Activated naive CD4-positive, alpha-beta T cell treated with anti-CD3 and anti-CD28 coated beads, Interleukin-2, amount 50 U/mL, for 72 hours (primary cell): ENCODE data around the gene RRBP1. TPM values are rescaled to one million over a fixed set of nuclear protein-coding genes. Genes with fewer than 3 reads are reported as not detected.
"Not testable (repeated sequence)": the region's sequence is repeated elsewhere in the genome, so short reads cannot be mapped to it uniquely, and the experiment has no call there.

Experiments used
- ATAC-seq, 2 donors: fragments of 150-1000 bp; cut with Tn5 transposase; 2 replicates each; pipeline ENCODE4 v1.10.0; 2021; ENCODE audit warnings: mild to moderate bottlenecking in 2 of 2, moderate library complexity in 2 of 2
- DNase-seq, 2 donors: peaks; one replicate each; pipeline ENCODE4 v3.0.0; 2021 to 2022; ENCODE audit warnings: low spot score in 2 of 2
- H3K27ac Mint-ChIP-seq, 2 donors: one replicate each; pipeline ENCODE4 v1.8.0; 2022; ENCODE audit warnings: mild to moderate bottlenecking in 2 of 2, mixed read lengths in 2 of 2
- H3K36me3 Mint-ChIP-seq, 2 donors: one replicate each; pipeline ENCODE4 v1.8.0; 2022; ENCODE audit warnings: mixed read lengths in 2 of 2
- H3K9me3 Mint-ChIP-seq, 2 donors: one replicate each; pipeline ENCODE4 v1.8.0; 2022; ENCODE audit warnings: mixed read lengths in 2 of 2
- total RNA-seq, 2 donors: library from RNA; stranded (reverse); gene quantifications; one replicate each; pipeline ENCODE4 v1.2.3, GENCODE V29; 2022

Gene RRBP1
- total RNA-seq, 2 donors from 2014 or later: 23.4 to 38.1 TPM

GRCh38 chr20:17710379-17711266 is 28.6 kb upstream of the RRBP1 start:
- no peaks in the 10 kb centered on the region for H3K9me3 Mint-ChIP-seq
- DNase-seq (no peak), ATAC-seq (no peak)
- H3K27ac Mint-ChIP-seq: no peak overlapping the region
- H3K36me3 Mint-ChIP-seq: no peaks in the 10 kb centered on the region

GRCh38 chr20:17709361-17710293 is 27.6 kb upstream of the RRBP1 start:
- H3K27ac Mint-ChIP-seq: no peak overlapping the region

GRCh38 chr20:17708675-17709360 is 26.8 kb upstream of the RRBP1 start:
- Mint-ChIP-seq H3K36me3 (no peaks in the 10 kb centered on the region), H3K27ac (no peak overlapping the region), H3K9me3 (no peaks in the 10 kb centered on the region)
- DNase-seq: no peak
- no peak for ATAC-seq

More at GRCh38 chr20:17709361-17710293, 27.6 kb upstream of the RRBP1 start:
- Mint-ChIP-seq H3K9me3 (no peaks in the 10 kb centered on the region), H3K36me3 (no peaks in the 10 kb centered on the region)
- no peak for DNase-seq
- no peak for ATAC-seq

- H3K36me3 Mint-ChIP-seq, H3K9me3 Mint-ChIP-seq, DNase-seq: not testable (repeated sequence)
Observed at GRCh38 chr20:17707951-17708350, 25.9 kb upstream of the RRBP1 start.

GRCh38 chr20:17706632-17707031 is 24.6 kb upstream of the RRBP1 start:
- Mint-ChIP-seq H3K27ac (peak overlapping the region in 1 of 2 donors; percentile 13), H3K36me3 (no peaks in the 10 kb centered on the region), H3K9me3 (no peaks in the 10 kb centered on the region)
- no peak for DNase-seq
- no peak for ATAC-seq

More at GRCh38 chr20:17707951-17708350, 25.9 kb upstream of the RRBP1 start:
- H3K27ac Mint-ChIP-seq, ATAC-seq: not testable (repeated sequence)

GRCh38 chr20:17705916-17706315 is 23.9 kb upstream of the RRBP1 start:
- ATAC-seq: no peak
- no peaks in the 10 kb centered on the region for H3K9me3 Mint-ChIP-seq
- no peak overlapping the region for H3K27ac Mint-ChIP-seq
- no peaks in the 10 kb centered on the region for H3K36me3 Mint-ChIP-seq
- no peak for DNase-seq

GRCh38 chr20:17704589-17705317 is 22.7 kb upstream of the RRBP1 start:
- peak in 1 of 2 donors; percentile 48 for ATAC-seq
- H3K9me3 Mint-ChIP-seq: no peaks in the 10 kb centered on the region
- no peak overlapping the region for H3K27ac Mint-ChIP-seq
- no peak for DNase-seq
- no peaks in the 10 kb centered on the region for H3K36me3 Mint-ChIP-seq

- H3K27ac Mint-ChIP-seq: no peak overlapping the region
- ATAC-seq: no peak
- no peak for DNase-seq
- no peaks in the 10 kb centered on the region for H3K9me3 Mint-ChIP-seq
- no peaks in the 10 kb centered on the region for H3K36me3 Mint-ChIP-seq
Observed at GRCh38 chr20:17701826-17702225, 19.8 kb upstream of the RRBP1 start.

- DNase-seq: no peak
- H3K27ac Mint-ChIP-seq: no peak overlapping the region
Observed at GRCh38 chr20:17700637-17701036, 18.6 kb upstream of the RRBP1 start.

GRCh38 chr20:17699931-17700351 is 17.9 kb upstream of the RRBP1 start, which contains the start of gene BANF2:
Gene BANF2 (plus strand): TSS chr20:17699966. CDS start chr20:17725026, 25,060 bp downstream.
- Mint-ChIP-seq H3K27ac (peak within 1 kb of the TSS in 1 of 2 donors; percentile 19), H3K9me3 (peaks cover 0 to 3% of the 10 kb centered on the region in 2 donors), H3K36me3 (no peaks in the 10 kb centered on the region)
- DNase-seq (no peak), ATAC-seq (no peak)

More at GRCh38 chr20:17700637-17701036, 18.6 kb upstream of the RRBP1 start:
- H3K9me3 Mint-ChIP-seq: peaks cover 0 to 3% of the 10 kb centered on the region in 2 donors
- no peaks in the 10 kb centered on the region for H3K36me3 Mint-ChIP-seq
- ATAC-seq: no peak

- Mint-ChIP-seq H3K36me3 (no peaks in the 10 kb centered on the region), H3K27ac (no peak overlapping the region), H3K9me3 (peaks cover 0 to 3% of the 10 kb centered on the region in 2 donors)
- no peak for DNase-seq
- ATAC-seq: no peak
Observed at GRCh38 chr20:17698384-17698783, 16.3 kb upstream of the RRBP1 start.

GRCh38 chr20:17697171-17697570 is 15.1 kb upstream of the RRBP1 start:
- DNase-seq (no peak), ATAC-seq (no peak)
- Mint-ChIP-seq H3K36me3 (no peaks in the 10 kb centered on the region), H3K9me3 (peaks cover 0 to 3% of the 10 kb centered on the region in 2 donors), H3K27ac (no peak overlapping the region)

GRCh38 chr20:17696287-17696686 is 14.2 kb upstream of the RRBP1 start:
- H3K36me3 Mint-ChIP-seq: no peaks in the 10 kb centered on the region
- H3K9me3 Mint-ChIP-seq: peaks cover 0 to 3% of the 10 kb centered on the region in 2 donors
- H3K27ac Mint-ChIP-seq: no peak overlapping the region
- DNase-seq (no peak), ATAC-seq (no peak)

GRCh38 chr20:17694767-17695166 is 12.7 kb upstream of the RRBP1 start:
- DNase-seq: no peak
- ATAC-seq: no peak
- Mint-ChIP-seq H3K27ac (no peak overlapping the region), H3K36me3 (no peaks in the 10 kb centered on the region), H3K9me3 (peaks cover 0 to 3% of the 10 kb centered on the region in 2 donors)

GRCh38 chr20:17693444-17694001 is 11.5 kb upstream of the RRBP1 start:
- no peak overlapping the region for H3K27ac Mint-ChIP-seq
- ATAC-seq (no peak), DNase-seq (no peak)
- H3K36me3 Mint-ChIP-seq: no peaks in the 10 kb centered on the region
- H3K9me3 Mint-ChIP-seq: peaks cover 0 to 3% of the 10 kb centered on the region in 2 donors
